ENCODE measurements around the gene PADI1. TPM values are rescaled to one million over a fixed set of nuclear protein-coding genes. Genes with fewer than 3 reads are reported as not detected.

PADI1 gene
- total RNA-seq, result under 0.01 and 0.12 TPM in 2 replicates

GRCh38 chr1:17204546-17205440 lies at the start of gene PADI1:
Gene PADI1 (plus strand): TSS chr1:17205128. CDS start chr1:17205218, 90 bp downstream.

GRCh38 chr1:17248781-17249180 lies 43.9 kb downstream of the PADI1 start, which contains the start of gene PADI3:
Gene PADI3 (plus strand): TSS chr1:17249098. CDS start chr1:17249138, 40 bp downstream.

Small RNA genes within 50 kb of the gene (small RNA-seq; reads per million reads assigned to genes)
- gene MIR3972, result not detected

Other genes with a start within 250 kb of the PADI1 start
- 88.9 and 99.1 TPM in 2 replicates for gene MFAP2, start 224.5 kb upstream of the PADI1 start, total RNA-seq
- gene ATP13A2, start 193.2 kb upstream of the PADI1 start, total RNA-seq, result 19.6 and 28.2 TPM in 2 replicates
- 55.7 and 71.8 TPM in 2 replicates for gene SDHB, start 151.1 kb upstream of the PADI1 start, total RNA-seq
- 0.32 and 1.2 TPM in 2 replicates for gene PADI2, start 85.7 kb upstream of the PADI1 start, total RNA-seq
- 0.12 TPM in 1 of 2 replicates, not detected in the other for gene PADI3, start 44.0 kb downstream of the PADI1 start, total RNA-seq
- gene PADI4, start 103.1 kb downstream of the PADI1 start, total RNA-seq, result not detected in 2 replicates
- gene PADI6, start 167.1 kb downstream of the PADI1 start, total RNA-seq, result not detected in 2 replicates
- 41.7 and 54.5 TPM in 2 replicates for gene RCC2, start 234.5 kb downstream of the PADI1 start, total RNA-seq

Data from hair follicle dermal papilla cell (primary cell).